GM18868 (cell line): ENCODE data around the gene RANBP3.

ENCODE experiments used
- ATAC-seq: cut with Tn5 transposase; IDR thresholded peaks from one replicate; pipeline ENCODE4 v1.9.1; 2021; ENCODE audit warnings: mild to moderate bottlenecking, moderate library complexity; ENCODE audit not compliant: unreplicated experiment

RANBP3 gene

GRCh38 chr19:5953030-5953589, 24.8 kb downstream of the RANBP3 start:
- no peak for ATAC-seq

GRCh38 chr19:5952193-5953029, 25.5 kb downstream of the RANBP3 start:
- no peak for ATAC-seq

GRCh38 chr19:5951338-5951861, 26.5 kb downstream of the RANBP3 start:
- ATAC-seq, result no peak

GRCh38 chr19:5950741-5951140, 27.2 kb downstream of the RANBP3 start:
- no peak for ATAC-seq

- ATAC-seq, result no peak
Observed at GRCh38 chr19:5949792-5950305, 28.1 kb downstream of the RANBP3 start.

GRCh38 chr19:5948752-5949564, 29.0 kb downstream of the RANBP3 start:
- no peak for ATAC-seq

GRCh38 chr19:5947435-5947834, 30.5 kb downstream of the RANBP3 start:
- no peak for ATAC-seq

GRCh38 chr19:5943623-5944022, 34.3 kb downstream of the RANBP3 start:
- ATAC-seq, result no peak

- ATAC-seq, result no peak
Observed at GRCh38 chr19:5943045-5943444, 34.9 kb downstream of the RANBP3 start.

GRCh38 chr19:5941673-5942072, 36.3 kb downstream of the RANBP3 start:
- no peak for ATAC-seq

- ATAC-seq, result no peak
Observed at GRCh38 chr19:5940260-5941208, 37.4 kb downstream of the RANBP3 start.

- no peak for ATAC-seq
Observed at GRCh38 chr19:5937550-5937949, 40.4 kb downstream of the RANBP3 start.

GRCh38 chr19:5936292-5936592, 41.7 kb downstream of the RANBP3 start:
- ATAC-seq, result no peak

- no peak for ATAC-seq
Observed at GRCh38 chr19:5935473-5936291, 42.3 kb downstream of the RANBP3 start.

- no peak for ATAC-seq
Observed at GRCh38 chr19:5934774-5935472, 43.0 kb downstream of the RANBP3 start.

GRCh38 chr19:5934069-5934401, 43.9 kb downstream of the RANBP3 start:
- ATAC-seq, result no peak

GRCh38 chr19:5933391-5934068, 44.4 kb downstream of the RANBP3 start:
- ATAC-seq, result no peak

- ATAC-seq, result no peak
Observed at GRCh38 chr19:5932609-5933262, 45.2 kb downstream of the RANBP3 start.
